Measurements from ENCODE around the gene DNAL1.

DNAL1 gene

GRCh38 chr14:73725116-73726024 lies 80.6 kb downstream of the DNAL1 start:
- DNase-seq: peak; percentile 93

- DNase-seq: peak; percentile 57
Observed at GRCh38 chr14:73726025-73726961, 81.5 kb downstream of the DNAL1 start.

GRCh38 chr14:73727166-73727565 lies 82.4 kb downstream of the DNAL1 start:
- DNase-seq: peak; percentile 66

GRCh38 chr14:73728717-73729330 lies 84.0 kb downstream of the DNAL1 start:
- DNase-seq: peak; percentile 95

- DNase-seq: no peak
Observed at GRCh38 chr14:73729556-73730265, 84.9 kb downstream of the DNAL1 start.

GRCh38 chr14:73731111-73731510 lies 86.3 kb downstream of the DNAL1 start:
- DNase-seq: no peak

- no peak for DNase-seq
Observed at GRCh38 chr14:73732006-73732405, 87.2 kb downstream of the DNAL1 start.

GRCh38 chr14:73736842-73737241 lies 92.1 kb downstream of the DNAL1 start:
- no peak for DNase-seq

GRCh38 chr14:73738518-73739173 lies 93.9 kb downstream of the DNAL1 start:
- no peak for DNase-seq

GRCh38 chr14:73739174-73739898 lies 94.5 kb downstream of the DNAL1 start:
- DNase-seq: no peak

GRCh38 chr14:73739899-73740617 lies 95.3 kb downstream of the DNAL1 start:
- DNase-seq: no peak

GRCh38 chr14:73740618-73741326 lies 96.0 kb downstream of the DNAL1 start:
- no peak for DNase-seq

GRCh38 chr14:73741386-73741875 lies 96.6 kb downstream of the DNAL1 start:
- DNase-seq: peak; percentile 97

GRCh38 chr14:73741876-73742519 lies 97.2 kb downstream of the DNAL1 start:
- peak; percentile 86 for DNase-seq

GRCh38 chr14:73742520-73743238 lies 97.9 kb downstream of the DNAL1 start:
- peak; percentile 30 for DNase-seq

GRCh38 chr14:73743431-73743931 lies 98.7 kb downstream of the DNAL1 start:
- peak; percentile 85 for DNase-seq

GRCh38 chr14:73744175-73744867 lies 99.5 kb downstream of the DNAL1 start:
- DNase-seq: peak; percentile 33
